Measurements from ENCODE around the gene RIGI. TPM values are rescaled to one million over a fixed set of nuclear protein-coding genes. Genes with fewer than 3 reads are reported as not detected.
"Not testable (repeated sequence)": the region's sequence is repeated elsewhere in the genome, so short reads cannot be mapped to it uniquely, and the experiment has no call there.

Gene RIGI
- total RNA-seq, 1 donor from 2014 or later = 24.6 TPM

DNA sequence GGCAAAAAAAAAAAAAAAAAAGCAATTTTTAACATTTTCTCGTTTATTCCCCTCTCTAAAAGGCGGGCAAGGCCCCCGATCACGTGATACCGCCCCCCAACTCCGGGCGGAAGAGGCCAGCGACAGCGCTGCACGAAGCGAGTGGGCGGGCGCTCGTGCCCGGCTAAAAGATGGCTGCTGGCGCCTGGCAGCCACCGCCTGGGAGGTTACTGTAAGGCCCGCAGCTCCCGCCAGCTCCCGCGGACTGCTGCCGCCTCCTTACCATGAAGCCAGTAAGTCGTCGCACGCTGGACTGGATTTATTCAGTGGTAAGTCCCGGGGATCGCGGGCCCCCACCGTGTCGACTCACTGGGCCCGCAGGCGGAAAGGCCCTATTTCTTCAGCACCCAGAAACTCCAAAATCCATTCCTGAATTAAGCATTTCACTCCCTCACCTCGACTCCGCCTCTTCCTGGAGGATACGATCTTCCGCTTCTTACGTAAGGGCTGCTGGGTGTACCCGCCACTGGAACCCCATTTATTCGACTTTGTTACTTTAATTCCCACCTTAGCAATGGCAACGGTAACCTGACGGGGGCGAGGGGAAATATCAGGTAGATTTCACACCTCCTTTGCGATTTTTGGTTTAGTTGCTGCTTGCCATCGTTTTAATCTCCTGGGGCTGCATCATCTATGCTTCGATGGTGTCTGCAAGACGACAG lies 26.3 kb upstream of the RIGI start, which contains the start of the genes SMIM27 and TOPORS:
Gene SMIM27, plus strand, starts transcription at position 156 of the 701 bp plus-strand sequence. Its CDS starts 108 bp downstream, at position 264.
Gene TOPORS, minus strand, starts transcription at position 415 of the 701 bp plus-strand sequence. Its CDS starts 150 bp downstream, at position 265.
- Histone ChIP-seq H3K4me3 (peak within 1 kb of the TSS; percentile 79), H3K27ac (peak within 1 kb of the TSS; percentile 89), H3K9me3 (no peaks in the 10 kb centered on the region), H3K4me1 (peaks cover 22% of the 10 kb centered on the region), H3K36me3 (no peaks in the 10 kb centered on the region), H3K27me3 (ENCODE audit: low read depth) (no peaks in the 10 kb centered on the region)
- ATAC-seq = peak; percentile 96 to 97
- intact Hi-C loops (cut with DNase I) = no loop called here
- DNase-seq = peak; percentile 94
- no peak for TF ChIP-seq CTCF (IDR thresholded peaks at IDR 0.05)

- Histone ChIP-seq H3K27me3 (ENCODE audit: low read depth) (no peaks in the 10 kb centered on the region), H3K36me3 (no peaks in the 10 kb centered on the region), H3K4me3 (peak overlapping the region; percentile 79), H3K4me1 (peaks cover 22% of the 10 kb centered on the region), H3K9me3 (no peaks in the 10 kb centered on the region), H3K27ac (peak overlapping the region; percentile 89)
- no peak for TF ChIP-seq CTCF (IDR thresholded peaks at IDR 0.05)
- DNase-seq (no peak), ATAC-seq (peak; percentile 20 to 37)
- intact Hi-C loops (cut with DNase I) = no loop called here
Observed at GRCh38 chr9:32551276-32552051, 25.5 kb upstream of the RIGI start.

DNA sequence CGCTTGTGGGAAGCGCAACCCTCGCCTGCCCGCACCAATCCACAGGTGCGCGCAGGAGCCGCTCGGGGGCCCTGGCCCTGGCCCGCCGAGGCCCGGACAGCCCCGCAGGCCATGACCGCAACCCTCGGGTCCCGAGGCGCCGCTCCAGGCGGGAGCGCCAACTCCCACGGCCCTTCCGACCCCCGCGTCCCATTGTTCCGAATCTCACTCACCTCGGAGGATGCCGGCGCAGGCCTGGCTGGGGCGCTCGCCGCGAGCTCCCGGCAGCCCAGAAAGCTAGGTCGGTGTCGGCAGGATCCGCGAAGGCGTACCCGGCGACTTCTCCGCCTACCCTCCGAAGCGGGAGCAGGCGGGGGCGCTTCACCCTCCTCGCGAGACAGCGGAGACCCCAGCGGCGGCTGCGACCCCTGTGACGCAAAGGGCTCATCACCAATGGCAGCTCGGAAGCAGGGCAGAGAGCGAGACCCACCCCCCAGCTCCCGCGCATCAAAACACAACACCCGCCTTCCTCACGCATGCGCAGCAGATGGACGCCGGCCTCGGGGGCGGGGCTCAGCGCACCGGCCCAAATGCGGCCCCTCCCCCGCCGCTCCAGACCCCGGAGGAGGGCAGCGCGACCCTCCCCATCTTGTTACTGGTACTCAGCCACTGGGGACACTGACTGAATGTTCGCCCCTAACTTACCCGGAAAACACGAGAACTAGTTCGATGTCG lies 24.7 kb upstream of the RIGI start:
- ATAC-seq (peak; percentile 91 to 93), DNase-seq (peak; percentile 92)
- Histone ChIP-seq H3K27ac (peak overlapping the region; percentile 89), H3K9me3 (no peaks in the 10 kb centered on the region), H3K4me3 (peak overlapping the region; percentile 79), H3K36me3 (no peaks in the 10 kb centered on the region), H3K27me3 (ENCODE audit: low read depth) (no peaks in the 10 kb centered on the region), H3K4me1 (peaks cover 22% of the 10 kb centered on the region)
- intact Hi-C loops (cut with DNase I) = no loop called here
- TF ChIP-seq CTCF (IDR thresholded peaks at IDR 0.05) = no peak

GRCh38 chr9:32550150-32550561 lies 24.2 kb upstream of the RIGI start:
- Histone ChIP-seq H3K27me3 (ENCODE audit: low read depth) (no peaks in the 10 kb centered on the region), H3K4me1 (peaks cover 22% of the 10 kb centered on the region), H3K27ac (peak overlapping the region; percentile 89), H3K9me3 (no peaks in the 10 kb centered on the region), H3K4me3 (peak overlapping the region; percentile 79), H3K36me3 (no peaks in the 10 kb centered on the region)
- DNase-seq (no peak), ATAC-seq (no peak)
- TF ChIP-seq CTCF (IDR thresholded peaks at IDR 0.05) = no peak
- intact Hi-C loops (cut with DNase I) = no loop called here

GRCh38 chr9:32548213-32548612 lies 22.2 kb upstream of the RIGI start:
- H3K4me3 ChIP-seq; H3K27me3 ChIP-seq (ENCODE audit: low read depth); H3K27ac ChIP-seq; ATAC-seq; DNase-seq; H3K9me3 ChIP-seq; intact Hi-C loops (cut with DNase I): not testable (repeated sequence)
- H3K4me1 ChIP-seq = peaks cover 20% of the 10 kb centered on the region
- peaks cover 10% of the 10 kb centered on the region for H3K36me3 ChIP-seq

Measured in lower lobe of right lung (tissue), 2 donors.